Tibial nerve (tissue), 4 donors: Measurements from ENCODE around the gene PUSL1.

Source experiments
- CTCF ChIP-seq, 5 experiments: fragments of 200-600 bp in 3 of 5; fragments of 450-650 bp in 2 of 5; sonication (generic) in 3 of 5; IDR thresholded peaks; one replicate each; pipeline ENCODE4 v1.5.1; 2016 to 2019; ENCODE audit warnings: antibody characterized with exemption in 5 of 5, mild to moderate bottlenecking in 3 of 5, moderate library complexity in 2 of 5
- EP300 ChIP-seq, 2 donors: sonication (generic); formaldehyde crosslinking; IDR thresholded peaks; one replicate each; pipeline ENCODE4 v1.6.1; 2017; ENCODE audit warnings: antibody characterized with exemption in 2 of 2, mild to moderate bottlenecking in 1 of 2
- POLR2A ChIP-seq, 2 donors: fragments of 450-650 bp; IDR thresholded peaks; one replicate each; pipeline ENCODE4 v1.6.1; 2017; ENCODE audit warnings: antibody characterized with exemption in 2 of 2, mild to moderate bottlenecking in 2 of 2, moderate library complexity in 2 of 2

GRCh38 chr1:1314678-1315335, 6.4 kb downstream of the PUSL1 start:
- TF ChIP-seq CTCF (IDR thresholded peaks at IDR 0.05) (no peak), POLR2A (IDR thresholded peaks at IDR 0.05) (no peak), EP300 (IDR thresholded peaks at IDR 0.05) (no peak)
